ENCODE results near the gene SH2B2. TPM values are rescaled to one million over a fixed set of nuclear protein-coding genes. Genes with fewer than 3 reads are reported as not detected.

Gene SH2B2
- total RNA-seq, 1 donor = 9.2 TPM

DNA sequence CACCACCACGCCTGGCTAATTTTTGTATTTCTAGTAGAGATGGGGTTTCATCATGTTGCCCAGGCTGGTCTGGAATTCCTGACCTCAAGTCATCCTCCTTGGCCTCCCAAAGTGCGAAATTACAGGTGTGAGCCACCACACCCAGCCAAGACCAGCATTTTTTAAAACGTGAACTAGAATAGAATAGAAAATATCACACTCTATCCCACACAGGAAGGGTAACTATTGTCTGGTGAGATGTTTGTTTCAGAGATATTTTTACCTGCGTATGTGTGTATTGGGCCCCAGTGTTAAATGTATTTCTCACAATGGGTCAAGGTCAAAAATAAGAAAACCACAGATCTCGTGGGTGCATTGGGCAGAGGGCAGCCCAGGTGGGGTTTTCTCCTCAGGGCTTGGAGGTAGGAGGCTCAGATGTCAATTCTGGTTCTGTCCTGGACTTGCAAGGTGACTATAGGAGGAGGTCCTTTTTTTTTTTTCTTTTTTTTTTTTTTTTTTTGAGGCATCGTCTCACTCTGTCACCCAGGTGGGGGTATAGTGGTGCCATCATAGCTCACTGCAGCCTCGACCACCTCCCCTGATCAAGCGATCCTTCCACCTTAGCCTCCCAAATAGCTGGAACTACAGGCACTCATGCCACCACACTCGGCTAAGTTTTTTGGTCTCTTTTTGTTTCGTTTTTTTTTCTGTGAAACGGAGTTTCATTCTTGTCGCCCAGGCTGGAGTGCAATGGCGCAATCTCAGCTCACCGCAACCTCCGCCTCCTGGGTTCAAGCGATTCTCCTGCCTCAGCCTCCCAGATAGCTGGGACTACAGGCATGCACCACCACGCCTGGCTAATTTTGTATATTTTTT is 19.0 kb downstream of the SH2B2 start:
- Histone ChIP-seq H3K4me3 (ENCODE audit: low read length) (no peak overlapping the region), H3K9me3 (ENCODE audit: low read depth, low read length) (no peaks in the 10 kb centered on the region), H3K4me1 (ENCODE audit: insufficient read depth, low read length) (peaks cover 50% of the 10 kb centered on the region), H3K27me3 (ENCODE audit: insufficient read depth, low read length) (no peaks in the 10 kb centered on the region)

DNA sequence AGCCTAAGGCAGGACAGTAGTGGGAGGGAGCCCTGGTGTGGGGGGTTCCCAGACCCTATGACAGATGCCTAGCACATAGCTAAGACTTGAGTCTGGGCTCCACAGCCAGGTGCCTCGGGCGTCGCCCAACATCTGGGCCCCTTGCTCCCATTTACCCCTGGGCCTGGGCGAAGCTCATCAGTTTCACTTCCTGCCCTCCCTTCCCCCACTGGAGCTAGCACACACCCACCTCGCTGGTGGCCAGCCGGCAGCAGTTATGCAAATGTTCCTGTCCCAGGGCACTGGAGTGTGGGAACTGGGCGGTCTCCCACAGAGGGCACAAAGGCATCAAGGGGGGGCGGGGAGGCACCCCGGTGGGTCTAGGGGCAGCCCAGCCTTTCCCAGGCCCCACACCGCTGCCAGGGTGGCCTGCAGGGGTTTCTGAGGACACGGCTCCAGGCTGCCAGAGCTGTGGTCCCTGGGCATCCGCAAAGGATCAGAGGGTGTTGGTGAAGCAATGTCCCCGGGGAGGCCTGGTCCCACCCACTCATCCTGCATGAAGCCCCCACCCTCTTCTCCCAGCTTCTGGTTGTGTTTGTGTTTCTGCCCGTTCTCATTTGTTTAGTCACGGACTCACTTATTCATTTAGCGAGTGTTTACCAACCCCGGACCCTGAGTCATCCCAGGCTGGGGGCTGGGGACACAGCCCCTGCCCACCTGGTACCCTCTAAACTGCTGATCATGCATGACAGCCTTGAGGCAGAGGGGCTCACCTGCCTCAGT is 20.4 kb downstream of the SH2B2 start:
- no peaks in the 10 kb centered on the region for H3K9me3 ChIP-seq (ENCODE audit: low read depth, low read length)
- H3K27me3 ChIP-seq (ENCODE audit: insufficient read depth, low read length) = no peaks in the 10 kb centered on the region
- H3K4me3 ChIP-seq (ENCODE audit: low read length) = no peak overlapping the region
- peaks cover 50% of the 10 kb centered on the region for H3K4me1 ChIP-seq (ENCODE audit: insufficient read depth, low read length)

DNA sequence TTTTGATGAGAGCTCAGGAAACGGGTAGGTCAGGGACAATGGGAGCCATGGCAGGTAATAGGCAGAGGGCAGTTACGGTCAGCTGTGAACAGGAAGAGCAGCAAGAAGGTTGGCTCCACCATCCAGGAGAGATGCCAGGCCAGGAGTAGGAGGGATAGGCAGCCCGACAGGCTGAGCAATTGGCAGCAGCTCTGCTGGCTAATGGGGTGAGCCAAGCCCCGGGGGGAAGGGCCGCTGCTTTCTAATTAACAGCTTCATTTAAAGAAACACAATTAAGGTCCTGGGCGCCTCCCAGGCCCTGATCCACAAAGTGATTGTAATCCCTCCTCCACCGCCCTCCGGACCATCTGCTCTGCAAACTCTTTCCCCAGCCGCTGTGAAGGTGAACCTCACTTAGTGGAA is 23.7 kb downstream of the SH2B2 start:
- peaks cover 30% of the 10 kb centered on the region for H3K4me1 ChIP-seq (ENCODE audit: insufficient read depth, low read length)
- H3K4me3 ChIP-seq (ENCODE audit: low read length) = no peak overlapping the region

DNA sequence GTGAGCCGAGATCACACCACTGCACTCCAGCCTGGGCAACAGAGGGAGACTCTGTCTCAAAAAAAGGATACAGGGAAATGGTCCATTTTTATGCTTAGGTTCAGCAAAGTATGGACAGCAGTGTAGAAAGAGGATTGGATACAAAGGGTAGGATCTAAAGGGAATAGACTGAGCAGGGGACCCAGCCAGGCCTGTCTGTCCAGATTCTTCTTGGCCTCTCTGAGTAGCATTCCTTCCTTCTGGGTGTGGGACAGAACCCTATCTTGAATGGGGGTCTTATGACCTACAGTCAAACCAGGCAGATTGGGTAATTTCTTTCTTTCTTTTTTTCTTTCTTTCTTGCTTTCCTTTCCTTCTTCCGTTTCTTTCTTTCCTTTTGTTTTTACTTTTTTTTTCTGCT is 25.6 kb downstream of the SH2B2 start:
- Histone ChIP-seq H3K4me1 (ENCODE audit: insufficient read depth, low read length) (peaks cover 11% of the 10 kb centered on the region), H3K27me3 (ENCODE audit: insufficient read depth, low read length) (no peaks in the 10 kb centered on the region), H3K4me3 (ENCODE audit: low read length) (no peak overlapping the region), H3K9me3 (ENCODE audit: low read depth, low read length) (no peaks in the 10 kb centered on the region)

More for the DNA sequence above, 23.7 kb downstream of the SH2B2 start:
- no peaks in the 10 kb centered on the region for H3K9me3 ChIP-seq (ENCODE audit: low read depth, low read length)
- no peaks in the 10 kb centered on the region for H3K27me3 ChIP-seq (ENCODE audit: insufficient read depth, low read length)

DNA sequence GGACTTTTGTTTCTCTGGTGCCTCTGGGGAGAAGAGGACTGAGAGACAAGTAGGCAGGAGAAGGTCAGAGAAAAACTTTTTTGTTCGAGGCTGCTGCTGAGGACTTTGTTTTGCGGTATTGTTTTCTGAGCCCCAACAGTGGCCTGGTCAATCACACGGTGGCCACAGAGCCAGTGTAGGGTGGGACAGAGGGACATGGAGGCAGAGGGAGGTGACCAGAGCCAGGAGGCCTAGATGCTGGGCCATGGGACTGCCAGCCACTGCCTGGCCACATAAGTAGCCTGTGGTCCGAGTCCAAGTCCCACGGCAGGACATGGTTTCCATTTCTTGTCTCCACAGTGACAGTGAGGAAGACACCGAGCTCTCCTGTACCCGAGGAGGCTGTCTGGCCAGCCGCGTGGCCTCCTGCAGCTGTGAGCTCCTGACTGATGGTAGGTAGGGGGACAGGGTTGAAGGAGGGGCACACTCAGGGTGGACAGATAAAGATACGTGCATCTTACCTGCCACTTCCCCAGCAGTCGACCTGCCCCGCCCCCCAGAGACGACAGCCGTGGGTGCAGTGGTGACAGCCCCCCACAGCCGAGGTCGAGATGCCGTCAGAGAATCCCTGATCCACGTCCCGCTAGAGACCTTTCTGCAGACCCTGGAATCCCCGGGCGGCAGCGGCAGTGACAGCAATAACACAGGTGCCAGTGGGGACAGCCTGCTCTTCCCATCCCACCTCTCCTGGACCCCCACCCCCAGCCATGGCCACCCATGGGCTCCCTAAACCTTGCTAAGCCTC is 27.5 kb downstream of the SH2B2 start:
- no peak overlapping the region for H3K4me3 ChIP-seq (ENCODE audit: low read length)
- H3K9me3 ChIP-seq (ENCODE audit: low read depth, low read length) = no peaks in the 10 kb centered on the region
- H3K4me1 ChIP-seq (ENCODE audit: insufficient read depth, low read length) = no peaks in the 10 kb centered on the region
- no peaks in the 10 kb centered on the region for H3K27me3 ChIP-seq (ENCODE audit: insufficient read depth, low read length)

DNA sequence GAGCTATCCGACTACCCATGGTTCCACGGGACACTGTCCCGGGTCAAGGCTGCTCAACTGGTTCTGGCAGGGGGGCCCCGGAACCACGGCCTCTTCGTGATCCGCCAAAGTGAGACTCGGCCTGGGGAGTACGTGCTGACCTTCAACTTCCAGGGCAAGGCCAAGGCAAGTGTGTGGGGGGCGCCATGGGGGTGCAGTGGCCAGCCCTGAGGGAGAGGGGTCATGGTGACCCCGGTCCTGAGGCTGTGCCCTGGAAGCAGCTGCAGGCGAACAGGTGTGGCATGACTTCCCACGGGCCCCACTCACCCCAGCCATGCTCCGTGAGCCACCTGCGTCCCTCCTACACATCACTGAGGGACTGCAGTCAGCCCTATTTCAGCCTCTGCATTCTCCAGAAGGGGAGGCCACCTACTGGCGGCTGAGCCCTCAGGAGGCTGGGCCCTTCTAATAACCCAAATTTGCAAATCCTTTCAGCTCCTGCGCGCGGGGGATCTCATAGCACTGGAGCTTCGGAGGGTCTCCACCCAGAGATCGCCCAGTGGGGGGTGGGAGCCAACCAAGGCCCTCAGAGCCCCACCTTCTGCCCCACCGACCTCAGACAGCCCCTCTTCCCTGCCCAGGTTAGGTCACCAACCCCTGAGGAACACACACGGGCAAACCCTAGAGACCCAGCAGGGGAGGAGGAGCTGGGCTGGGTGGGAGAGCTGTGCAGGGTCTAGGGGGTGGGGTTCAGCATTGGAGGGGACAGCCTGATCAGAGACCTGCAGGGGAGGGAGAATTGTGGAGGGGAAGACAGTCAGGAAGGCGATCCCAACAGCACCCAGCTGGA is 30.8 kb downstream of the SH2B2 start:
- Histone ChIP-seq H3K4me3 (ENCODE audit: low read length) (no peak overlapping the region), H3K27me3 (ENCODE audit: insufficient read depth, low read length) (no peaks in the 10 kb centered on the region), H3K9me3 (ENCODE audit: low read depth, low read length) (no peaks in the 10 kb centered on the region), H3K4me1 (ENCODE audit: insufficient read depth, low read length) (no peaks in the 10 kb centered on the region)

DNA sequence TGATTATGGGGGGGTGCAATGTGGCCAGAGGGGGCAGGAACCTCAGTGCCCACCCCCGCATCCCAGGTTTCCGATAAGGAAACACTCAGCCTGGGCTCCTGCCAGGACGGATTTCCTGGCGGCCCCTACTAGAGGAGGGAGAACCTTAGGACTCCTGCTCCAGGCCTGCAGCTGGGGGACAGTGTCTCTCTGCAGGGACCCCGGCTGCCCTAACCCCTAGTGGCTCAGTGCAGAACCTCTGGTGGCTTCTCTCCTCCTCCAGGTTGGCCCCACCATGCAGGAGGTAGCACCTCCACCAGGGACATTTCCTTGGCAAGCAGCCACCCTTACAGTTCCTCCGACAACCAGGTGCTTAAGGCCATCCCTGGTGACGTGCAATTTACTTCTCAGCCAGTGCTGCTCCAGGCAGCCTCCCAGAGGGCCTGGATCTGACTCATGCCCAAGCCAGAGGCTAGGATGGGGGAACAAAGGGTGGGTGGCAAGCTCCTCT is 31.9 kb downstream of the SH2B2 start:
- Histone ChIP-seq H3K4me3 (ENCODE audit: low read length) (no peak overlapping the region), H3K9me3 (ENCODE audit: low read depth, low read length) (no peaks in the 10 kb centered on the region), H3K4me1 (ENCODE audit: insufficient read depth, low read length) (no peaks in the 10 kb centered on the region), H3K27me3 (ENCODE audit: insufficient read depth, low read length) (no peaks in the 10 kb centered on the region)

DNA sequence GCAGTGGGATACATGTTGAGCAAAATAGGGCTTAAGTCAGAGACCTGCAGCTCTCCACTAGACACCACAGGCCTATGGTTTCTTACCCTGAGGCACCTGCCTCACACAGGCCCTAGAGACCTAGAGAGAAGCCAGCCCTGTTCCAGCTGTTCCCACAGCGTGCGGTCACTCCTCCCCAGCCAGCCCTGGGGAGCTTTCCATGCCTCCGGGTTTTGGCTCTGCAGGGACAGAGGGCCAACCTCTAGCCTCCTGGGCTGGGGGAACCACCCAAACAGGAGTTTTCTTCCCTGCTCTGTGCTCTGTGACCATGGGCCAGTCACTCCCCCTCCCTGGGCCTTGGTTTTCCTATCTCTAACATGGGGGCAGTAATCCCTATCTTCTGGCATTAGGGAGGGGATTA is 33.0 kb downstream of the SH2B2 start:
- Histone ChIP-seq H3K4me3 (ENCODE audit: low read length) (no peak overlapping the region), H3K9me3 (ENCODE audit: low read depth, low read length) (no peaks in the 10 kb centered on the region), H3K27me3 (ENCODE audit: insufficient read depth, low read length) (no peaks in the 10 kb centered on the region), H3K4me1 (ENCODE audit: insufficient read depth, low read length) (no peaks in the 10 kb centered on the region)

DNA sequence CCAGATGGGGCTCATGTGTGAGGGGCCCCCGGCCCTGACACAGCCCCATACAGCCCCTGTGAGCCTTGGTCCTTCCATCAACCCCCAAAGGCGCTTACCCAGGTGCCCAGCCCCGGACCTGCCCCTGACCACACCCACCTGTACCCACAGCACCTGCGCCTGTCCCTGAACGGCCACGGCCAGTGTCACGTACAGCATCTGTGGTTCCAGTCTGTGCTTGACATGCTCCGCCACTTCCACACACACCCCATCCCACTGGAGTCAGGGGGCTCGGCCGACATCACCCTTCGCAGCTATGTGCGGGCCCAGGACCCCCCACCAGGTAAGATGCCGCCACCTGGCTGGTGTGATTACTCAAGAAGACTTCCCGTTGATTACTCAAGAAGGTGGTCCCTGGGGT is 33.5 kb downstream of the SH2B2 start:
- H3K9me3 ChIP-seq (ENCODE audit: low read depth, low read length) = no peaks in the 10 kb centered on the region
- no peaks in the 10 kb centered on the region for H3K27me3 ChIP-seq (ENCODE audit: insufficient read depth, low read length)
- no peaks in the 10 kb centered on the region for H3K4me1 ChIP-seq (ENCODE audit: insufficient read depth, low read length)
- no peak overlapping the region for H3K4me3 ChIP-seq (ENCODE audit: low read length)

DNA sequence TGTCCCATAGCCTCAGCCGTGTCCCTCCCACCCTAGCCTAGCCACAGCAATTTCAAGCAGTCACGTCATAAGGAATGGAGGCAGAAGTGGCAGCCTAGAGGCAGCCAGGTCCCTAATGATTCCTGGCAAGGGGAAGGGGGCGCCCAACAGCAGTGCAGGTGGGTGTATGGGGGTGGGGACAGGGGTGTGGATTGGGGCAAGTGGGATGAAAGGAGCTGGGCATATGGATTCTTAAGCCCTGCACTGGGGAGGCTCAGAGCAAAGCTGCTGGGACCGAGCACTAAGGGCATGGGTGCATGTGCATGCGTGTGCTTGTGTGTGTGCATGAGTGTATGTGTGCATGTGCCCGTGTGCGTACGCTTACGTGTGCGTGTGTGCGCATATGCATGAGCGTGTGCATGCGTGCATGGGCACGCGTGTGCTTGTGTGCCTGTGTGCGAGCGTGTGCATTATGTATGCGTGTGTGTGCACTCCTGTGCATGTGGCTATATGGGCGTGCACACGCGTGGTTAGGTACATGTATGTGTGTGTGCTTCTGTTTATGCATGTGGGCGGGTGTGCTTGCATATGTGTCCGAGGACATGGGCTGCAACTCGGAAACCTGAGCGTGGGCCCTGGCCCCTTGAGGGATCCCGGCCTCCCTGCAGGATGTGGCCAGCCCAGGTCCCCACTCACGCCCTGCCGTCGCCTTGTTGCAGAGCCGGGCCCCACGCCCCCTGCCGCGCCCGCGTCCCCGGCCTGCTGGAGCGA is 34.1 kb downstream of the SH2B2 start:
- no peaks in the 10 kb centered on the region for H3K9me3 ChIP-seq (ENCODE audit: low read depth, low read length)
- H3K4me1 ChIP-seq (ENCODE audit: insufficient read depth, low read length) = no peaks in the 10 kb centered on the region
- H3K4me3 ChIP-seq (ENCODE audit: low read length) = no peak overlapping the region
- H3K27me3 ChIP-seq (ENCODE audit: insufficient read depth, low read length) = no peaks in the 10 kb centered on the region

DNA sequence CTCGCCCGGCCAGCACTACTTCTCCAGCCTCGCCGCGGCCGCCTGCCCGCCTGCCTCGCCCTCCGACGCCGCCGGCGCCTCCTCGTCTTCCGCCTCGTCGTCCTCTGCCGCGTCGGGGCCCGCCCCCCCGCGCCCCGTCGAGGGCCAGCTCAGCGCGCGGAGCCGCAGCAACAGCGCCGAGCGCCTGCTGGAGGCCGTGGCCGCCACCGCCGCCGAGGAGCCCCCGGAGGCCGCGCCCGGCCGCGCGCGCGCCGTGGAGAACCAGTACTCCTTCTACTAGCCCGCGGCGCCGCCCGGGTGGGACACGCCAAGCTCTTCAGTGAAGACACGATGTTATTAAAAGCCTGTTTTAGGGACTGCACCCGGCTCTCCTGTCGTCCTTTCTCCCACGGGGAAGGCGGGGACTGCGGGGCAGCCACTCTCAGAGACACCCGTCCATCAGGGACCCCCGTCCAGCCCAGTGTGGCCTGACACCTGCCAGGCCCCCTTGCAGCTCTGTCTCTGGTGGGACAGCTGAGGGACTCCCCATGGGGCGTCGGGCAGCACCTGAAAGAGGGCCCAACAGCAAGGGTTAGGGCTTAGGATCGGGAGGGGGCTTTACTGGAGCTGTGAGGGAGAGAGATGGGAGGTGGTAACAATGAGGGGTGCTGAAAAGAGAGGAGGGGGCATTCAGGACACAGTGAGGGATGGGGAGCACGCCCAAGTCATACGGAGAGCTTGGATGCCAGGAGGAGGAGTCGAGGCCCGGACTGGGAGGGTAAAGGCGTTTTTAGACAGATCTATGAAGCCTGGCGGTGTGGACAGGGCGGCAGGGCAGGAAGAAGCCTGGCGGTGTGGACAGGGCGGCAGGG is 34.9 kb downstream of the SH2B2 start:
- Histone ChIP-seq H3K9me3 (ENCODE audit: low read depth, low read length) (no peaks in the 10 kb centered on the region), H3K27me3 (ENCODE audit: insufficient read depth, low read length) (no peaks in the 10 kb centered on the region), H3K4me1 (ENCODE audit: insufficient read depth, low read length) (no peaks in the 10 kb centered on the region), H3K4me3 (ENCODE audit: low read length) (no peak overlapping the region)

DNA sequence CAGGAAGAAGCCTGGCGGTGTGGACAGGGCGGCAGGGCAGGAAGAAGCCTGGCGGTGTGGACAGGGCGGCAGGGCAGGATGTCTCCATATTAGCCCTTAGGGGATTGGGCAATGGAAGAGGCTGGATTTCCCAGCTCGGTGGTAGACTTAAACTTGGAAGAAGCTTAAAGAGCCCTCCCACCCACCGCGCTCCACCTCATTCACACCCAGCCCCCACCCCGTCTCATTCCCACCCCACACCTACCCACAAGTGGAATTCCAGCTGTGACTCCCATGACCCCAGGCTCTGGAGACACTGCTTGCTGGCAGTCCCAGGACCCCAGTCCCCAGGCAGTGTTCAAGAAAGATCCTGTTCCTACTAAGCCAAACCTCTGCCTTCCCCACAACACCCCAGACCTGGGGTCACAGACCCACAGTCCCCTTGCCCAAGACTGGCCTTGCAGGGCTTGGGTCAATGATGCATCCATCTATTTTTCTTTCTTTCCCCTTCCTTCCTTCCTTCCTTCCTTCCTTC is 35.6 kb downstream of the SH2B2 start:
- H3K4me1 ChIP-seq (ENCODE audit: insufficient read depth, low read length) = no peaks in the 10 kb centered on the region

DNA sequence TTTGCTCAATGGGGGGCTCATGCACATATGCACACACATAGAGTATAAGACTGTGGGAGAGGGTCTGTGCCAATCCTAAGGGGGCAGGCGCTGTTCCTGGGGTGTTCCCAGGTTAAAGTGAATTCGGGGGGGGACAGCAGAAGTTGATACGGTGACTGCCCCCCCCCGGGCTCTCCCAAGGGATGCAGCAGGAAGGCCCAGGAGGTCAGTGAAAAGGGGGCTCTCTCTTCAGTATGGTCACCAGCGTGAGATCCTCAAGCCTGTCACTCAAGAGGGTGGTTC is 37.2 kb downstream of the SH2B2 start:
- no peaks in the 10 kb centered on the region for H3K27me3 ChIP-seq (ENCODE audit: insufficient read depth, low read length)
- H3K4me1 ChIP-seq (ENCODE audit: insufficient read depth, low read length) = no peaks in the 10 kb centered on the region
- no peak overlapping the region for H3K4me3 ChIP-seq (ENCODE audit: low read length)
- H3K9me3 ChIP-seq (ENCODE audit: low read depth, low read length) = no peaks in the 10 kb centered on the region

More for the DNA sequence above, 35.6 kb downstream of the SH2B2 start:
- H3K27me3 ChIP-seq (ENCODE audit: insufficient read depth, low read length) = no peaks in the 10 kb centered on the region
- H3K9me3 ChIP-seq (ENCODE audit: low read depth, low read length) = no peaks in the 10 kb centered on the region
- no peak overlapping the region for H3K4me3 ChIP-seq (ENCODE audit: low read length)
